ENCODE data around the gene PJA2. TPM values are rescaled to one million over a fixed set of nuclear protein-coding genes. Genes with fewer than 3 reads are reported as not detected.

The PJA2 gene
- total and polyA plus RNA-seq, 2 donors from 2014 or later = 30.3 to 103 TPM

- no peak overlapping the region for H3K9ac ChIP-seq (ENCODE audit: low read length in 3 of 3)
- no peak overlapping the region for H3K27ac ChIP-seq (ENCODE audit: low read depth in 2 of 2, low read length in 2 of 2)
- no peaks in the 10 kb centered on the region for H3K4me1 ChIP-seq (ENCODE audit: control insufficient read depth in 2 of 3, insufficient read depth in 2 of 3, low read depth in 1 of 3, low read length in 3 of 3)
- DNase-seq (no peak), FAIRE-seq (no peak)
- TF ChIP-seq CTCF (IDR thresholded peaks at IDR 0.05; ENCODE audit: borderline replicate concordance, extremely low read depth, insufficient read depth) = no peak
- H3K27me3 ChIP-seq (ENCODE audit: control insufficient read depth, insufficient read depth, low read length) = no peaks in the 10 kb centered on the region
- H3K4me3 ChIP-seq (ENCODE audit: low read length in 3 of 3) = no peak overlapping the region
- H3K36me3 ChIP-seq (ENCODE audit: control insufficient read depth in 2 of 3, insufficient read depth in 3 of 3, low read length in 3 of 3) = peaks cover 6 to 16% (median 11%) of the 10 kb centered on the region in 3 donors
- H3K9me3 ChIP-seq (ENCODE audit: control insufficient read depth in 2 of 3, insufficient read depth in 1 of 3, low read length in 3 of 3) = no peaks in the 10 kb centered on the region
- intact Hi-C loops (cut with DNase I) = no loop called here
Observed at GRCh38 chr5:109374625-109375024, 35.1 kb downstream of the PJA2 start.

DNA sequence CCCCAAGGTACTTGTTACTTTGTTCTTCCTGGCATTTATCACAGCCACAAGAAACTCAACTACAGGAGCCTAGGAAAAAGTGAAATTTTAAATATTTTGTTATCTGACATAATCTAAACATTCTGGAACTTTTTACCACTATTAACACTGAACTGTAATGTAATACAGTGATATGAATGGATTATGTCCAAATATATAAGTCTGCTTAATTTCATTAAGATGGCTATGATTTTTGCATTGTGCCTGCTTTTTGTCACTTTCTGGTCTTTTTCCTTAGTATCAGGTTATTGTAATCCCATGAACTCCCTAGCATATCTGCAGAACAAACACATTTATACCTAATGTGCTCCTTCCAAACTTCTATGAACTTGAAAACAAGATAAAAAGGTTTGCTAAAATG lies 35.8 kb downstream of the PJA2 start:
- no peak for TF ChIP-seq CTCF (IDR thresholded peaks at IDR 0.05; ENCODE audit: borderline replicate concordance, extremely low read depth, insufficient read depth)
- no peak for FAIRE-seq

DNA sequence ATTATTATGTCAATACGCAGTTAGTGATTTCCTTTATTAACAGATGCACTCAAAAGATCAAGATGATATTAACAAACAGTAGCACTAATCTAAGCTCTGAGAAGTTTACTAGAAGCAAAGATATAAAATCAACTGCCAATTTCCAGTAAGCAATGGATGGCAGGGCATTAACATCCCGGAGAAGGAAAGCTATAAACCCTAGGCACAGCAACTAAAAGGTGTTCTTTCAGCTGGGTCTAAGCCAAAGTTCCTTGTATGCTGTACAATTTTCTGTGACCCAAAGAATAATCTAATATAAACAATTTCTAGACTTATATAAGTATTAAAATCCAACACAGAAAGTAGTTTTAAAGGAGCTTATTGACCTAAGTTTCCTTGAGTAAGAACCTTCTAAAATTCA lies 39.4 kb downstream of the PJA2 start:
- no peak overlapping the region for H3K4me3 ChIP-seq (ENCODE audit: low read length in 3 of 3)
- H3K9me3 ChIP-seq (ENCODE audit: control insufficient read depth in 2 of 3, insufficient read depth in 1 of 3, low read length in 3 of 3) = peaks cover 0 to 8% (median 0%) of the 10 kb centered on the region in 3 donors
- no peak overlapping the region for H3K9ac ChIP-seq (ENCODE audit: low read length in 3 of 3)
- peaks cover 4 to 15% (median 5%) of the 10 kb centered on the region in 3 donors for H3K36me3 ChIP-seq (ENCODE audit: control insufficient read depth in 2 of 3, insufficient read depth in 3 of 3, low read length in 3 of 3)
- TF ChIP-seq CTCF (IDR thresholded peaks at IDR 0.05; ENCODE audit: borderline replicate concordance, extremely low read depth, insufficient read depth) = no peak
- intact Hi-C loops (cut with DNase I) = no loop called here
- H3K4me1 ChIP-seq (ENCODE audit: control insufficient read depth in 2 of 3, insufficient read depth in 2 of 3, low read depth in 1 of 3, low read length in 3 of 3) = no peaks in the 10 kb centered on the region
- DNase-seq (no peak), FAIRE-seq (no peak)
- H3K27me3 ChIP-seq (ENCODE audit: control insufficient read depth, insufficient read depth, low read length) = no peaks in the 10 kb centered on the region
- H3K27ac ChIP-seq (ENCODE audit: low read depth in 2 of 2, low read length in 2 of 2) = no peak overlapping the region

More for the DNA sequence above, 35.8 kb downstream of the PJA2 start:
- no peak for DNase-seq
- intact Hi-C loops (cut with DNase I) = no loop called here
- no peak overlapping the region for H3K4me3 ChIP-seq (ENCODE audit: low read length in 3 of 3)
- H3K36me3 ChIP-seq (ENCODE audit: control insufficient read depth in 2 of 3, insufficient read depth in 3 of 3, low read length in 3 of 3) = peaks cover 8 to 12% (median 10%) of the 10 kb centered on the region in 3 donors
- H3K4me1 ChIP-seq (ENCODE audit: control insufficient read depth in 2 of 3, insufficient read depth in 2 of 3, low read depth in 1 of 3, low read length in 3 of 3) = no peaks in the 10 kb centered on the region
- no peak overlapping the region for H3K27ac ChIP-seq (ENCODE audit: low read depth in 2 of 2, low read length in 2 of 2)
- no peaks in the 10 kb centered on the region for H3K9me3 ChIP-seq (ENCODE audit: control insufficient read depth in 2 of 3, insufficient read depth in 1 of 3, low read length in 3 of 3)
- H3K9ac ChIP-seq (ENCODE audit: low read length in 3 of 3) = no peak overlapping the region
- H3K27me3 ChIP-seq (ENCODE audit: control insufficient read depth, insufficient read depth, low read length) = no peaks in the 10 kb centered on the region

- Histone ChIP-seq H3K27ac (ENCODE audit: low read depth in 2 of 2, low read length in 2 of 2) (no peak overlapping the region), H3K9me3 (ENCODE audit: control insufficient read depth in 2 of 3, insufficient read depth in 1 of 3, low read length in 3 of 3) (peaks cover 0 to 8% (median 0%) of the 10 kb centered on the region in 3 donors), H3K9ac (ENCODE audit: low read length in 3 of 3) (no peak overlapping the region), H3K27me3 (ENCODE audit: control insufficient read depth, insufficient read depth, low read length) (no peaks in the 10 kb centered on the region), H3K36me3 (ENCODE audit: control insufficient read depth in 2 of 3, insufficient read depth in 3 of 3, low read length in 3 of 3) (peaks cover 8 to 30% (median 10%) of the 10 kb centered on the region in 3 donors), H3K4me3 (ENCODE audit: low read length in 3 of 3) (no peak overlapping the region), H3K4me1 (ENCODE audit: control insufficient read depth in 2 of 3, insufficient read depth in 2 of 3, low read depth in 1 of 3, low read length in 3 of 3) (no peaks in the 10 kb centered on the region)
- intact Hi-C loops (cut with DNase I) = no loop called here
- no peak for TF ChIP-seq CTCF (IDR thresholded peaks at IDR 0.05; ENCODE audit: borderline replicate concordance, extremely low read depth, insufficient read depth)
- DNase-seq = no peak
- FAIRE-seq = no peak
Observed at GRCh38 chr5:109365653-109366052, 44.1 kb downstream of the PJA2 start.

Measured in kidney (tissue), 14 donors.